ENCODE results near the gene P2RX4. TPM values are rescaled to one million over a fixed set of nuclear protein-coding genes. Genes with fewer than 3 reads are reported as not detected.
A peak's percentile ranks its signal among the peaks of the same experiment; 100 is the strongest.
"Not testable (repeated sequence)": the region's sequence is repeated elsewhere in the genome, so short reads cannot be mapped to it uniquely, and the experiment has no call there.

Gene P2RX4
- polyA plus RNA-seq, 6 donors from 2014 or later, result 11.2 to 23.3 (median 15.6) TPM

- no peak overlapping the region for H3K4me3 Mint-ChIP-seq
- peaks cover 10 to 21% (median 21%) of the 10 kb centered on the region in 3 donors for H3K4me1 Mint-ChIP-seq
- no peak overlapping the region for H3K27ac Mint-ChIP-seq
Measured at GRCh38 chr12:121218588-121219352, 8.8 kb downstream of the P2RX4 start.

GRCh38 chr12:121219353-121219986 is 9.5 kb downstream of the P2RX4 start:
- ATAC-seq (ENCODE audit: low read depth in 2 of 2) (no peak), DNase-seq (no peak)
- Mint-ChIP-seq H3K4me1 (peaks cover 7 to 24% (median 23%) of the 10 kb centered on the region in 3 donors), H3K27ac (peak overlapping the region in 1 of 6 donors; percentile 27), H3K4me3 (no peak overlapping the region), H3K9me3 (no peaks in the 10 kb centered on the region), H3K27me3 (no peaks in the 10 kb centered on the region), H3K36me3 (peaks cover 7 to 8% of the 10 kb centered on the region in 2 donors)

More at GRCh38 chr12:121218588-121219352, 8.8 kb downstream of the P2RX4 start:
- Mint-ChIP-seq H3K9me3 (no peaks in the 10 kb centered on the region), H3K36me3 (peaks cover 7 to 8% of the 10 kb centered on the region in 2 donors), H3K27me3 (no peaks in the 10 kb centered on the region)
- ATAC-seq (ENCODE audit: low read depth in 2 of 2) (no peak), DNase-seq (no peak)

GRCh38 chr12:121222847-121223246 is 12.9 kb downstream of the P2RX4 start:
- peak overlapping the region in 5 of 6 donors; percentile 59 to 93 (median 91) for H3K27ac Mint-ChIP-seq
- peaks cover 0 to 8% of the 10 kb centered on the region in 2 donors for H3K36me3 Mint-ChIP-seq

GRCh38 chr12:121223292-121224285 is 13.7 kb downstream of the P2RX4 start:
- H3K27ac Mint-ChIP-seq, result peak overlapping the region in 4 of 6 donors; percentile 59 to 91 (median 74)
- no peaks in the 10 kb centered on the region for H3K9me3 Mint-ChIP-seq
- H3K27me3 Mint-ChIP-seq, result no peaks in the 10 kb centered on the region
- H3K36me3 Mint-ChIP-seq, result peaks cover 0 to 8% of the 10 kb centered on the region in 2 donors
- ATAC-seq (ENCODE audit: low read depth in 2 of 2) (peak; percentile 44 to 50), DNase-seq (no peak)
- H3K4me3 Mint-ChIP-seq, result peak overlapping the region in 6 of 8 donors; percentile 18 to 84 (median 54)
- peaks cover 3 to 26% (median 19%) of the 10 kb centered on the region in 3 donors for H3K4me1 Mint-ChIP-seq

More at GRCh38 chr12:121222847-121223246, 12.9 kb downstream of the P2RX4 start:
- ATAC-seq (ENCODE audit: low read depth in 2 of 2) (peak; percentile 87 to 92), DNase-seq (peak; percentile 50)
- Mint-ChIP-seq H3K4me1 (peaks cover 3 to 26% (median 19%) of the 10 kb centered on the region in 3 donors), H3K4me3 (peak overlapping the region in 6 of 8 donors; percentile 20 to 84 (median 54)), H3K27me3 (no peaks in the 10 kb centered on the region), H3K9me3 (no peaks in the 10 kb centered on the region)

- ATAC-seq (ENCODE audit: low read depth in 2 of 2) (no peak), DNase-seq (no peak)
- H3K4me1 Mint-ChIP-seq, result peaks cover 3 to 26% (median 19%) of the 10 kb centered on the region in 3 donors
- peak overlapping the region in 1 of 8 donors; percentile 61 for H3K4me3 Mint-ChIP-seq
- no peaks in the 10 kb centered on the region for H3K36me3 Mint-ChIP-seq
- no peaks in the 10 kb centered on the region for H3K27me3 Mint-ChIP-seq
- H3K9me3 Mint-ChIP-seq, result no peaks in the 10 kb centered on the region
- peak overlapping the region in 4 of 6 donors; percentile 5 to 86 (median 50) for H3K27ac Mint-ChIP-seq
Measured at GRCh38 chr12:121224591-121224990, 14.7 kb downstream of the P2RX4 start.

DNA sequence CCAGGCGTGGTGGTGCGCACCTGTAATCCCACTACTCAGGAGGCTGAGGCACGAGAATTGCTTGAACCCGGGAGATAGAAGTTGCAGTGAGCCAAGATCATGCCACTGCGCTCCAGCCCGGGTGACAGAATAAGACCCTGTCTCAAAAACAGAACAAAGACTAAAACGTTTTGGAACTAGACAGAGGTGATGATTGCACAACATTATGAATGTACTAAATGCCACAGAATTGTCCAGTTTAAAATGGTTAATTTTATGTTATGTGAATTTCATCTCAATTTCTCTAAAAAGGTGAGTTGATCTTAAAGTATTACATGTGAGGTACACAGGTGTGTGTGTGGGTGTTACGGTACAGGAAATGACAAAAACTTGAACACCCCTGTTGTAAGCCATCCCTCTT is 16.5 kb downstream of the P2RX4 start:
- Mint-ChIP-seq H3K36me3 (no peaks in the 10 kb centered on the region), H3K4me3 (no peak overlapping the region), H3K4me1 (peaks cover 3 to 26% (median 25%) of the 10 kb centered on the region in 3 donors), H3K9me3 (no peaks in the 10 kb centered on the region), H3K27ac (no peak overlapping the region), H3K27me3 (no peaks in the 10 kb centered on the region)
- DNase-seq (no peak), ATAC-seq (ENCODE audit: low read depth in 2 of 2) (no peak)

DNA sequence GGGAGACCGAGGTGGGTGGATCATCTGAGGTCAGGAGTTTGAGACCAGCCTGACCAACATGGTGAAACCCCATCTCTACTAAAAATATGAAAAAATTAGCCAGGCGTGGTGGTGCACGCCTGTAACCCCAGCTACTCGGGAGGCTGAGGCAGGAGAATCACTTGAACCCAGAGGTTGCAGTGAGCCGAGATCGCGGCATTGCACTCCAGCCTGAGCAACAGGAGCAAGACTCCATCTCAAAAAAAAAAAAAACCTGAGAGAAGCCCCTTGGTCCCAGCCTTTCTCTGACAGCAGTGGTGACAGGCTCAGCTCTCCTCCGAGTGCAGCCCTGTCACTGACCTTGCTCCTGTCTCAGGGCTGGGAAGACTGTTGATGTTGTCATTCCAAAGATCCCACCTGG is 16.9 kb downstream of the P2RX4 start:
- ATAC-seq (ENCODE audit: low read depth in 2 of 2); H3K9me3 Mint-ChIP-seq: not testable (repeated sequence)

GRCh38 chr12:121227294-121227693 is 17.4 kb downstream of the P2RX4 start:
- Mint-ChIP-seq H3K9me3 (no peaks in the 10 kb centered on the region), H3K36me3 (no peaks in the 10 kb centered on the region), H3K4me1 (peaks cover 3 to 26% (median 25%) of the 10 kb centered on the region in 3 donors), H3K27me3 (no peaks in the 10 kb centered on the region), H3K4me3 (no peak overlapping the region), H3K27ac (peak overlapping the region in 2 of 6 donors; percentile 52 to 75)
- ATAC-seq (ENCODE audit: low read depth in 2 of 2), result no peak
- DNase-seq, result no peak

More for the DNA sequence above, 16.9 kb downstream of the P2RX4 start:
- H3K27me3 Mint-ChIP-seq, H3K4me3 Mint-ChIP-seq, H3K27ac Mint-ChIP-seq, H3K36me3 Mint-ChIP-seq, DNase-seq: not testable (repeated sequence)
- peaks cover 3 to 26% (median 25%) of the 10 kb centered on the region in 3 donors for H3K4me1 Mint-ChIP-seq

- Mint-ChIP-seq H3K36me3 (no peaks in the 10 kb centered on the region), H3K9me3 (no peaks in the 10 kb centered on the region), H3K4me3 (no peak overlapping the region), H3K27ac (no peak overlapping the region), H3K27me3 (no peaks in the 10 kb centered on the region), H3K4me1 (peaks cover 0 to 8% (median 8%) of the 10 kb centered on the region in 3 donors)
- DNase-seq, result no peak
- ATAC-seq (ENCODE audit: low read depth in 2 of 2), result no peak
Measured at GRCh38 chr12:121228919-121229665, 19.2 kb downstream of the P2RX4 start.

- ATAC-seq (ENCODE audit: low read depth in 2 of 2) (peak; percentile 58 to 65), DNase-seq (peak; percentile 29)
- not testable (repeated sequence) for H3K4me1 Mint-ChIP-seq, H3K36me3 Mint-ChIP-seq, H3K27me3 Mint-ChIP-seq, H3K4me3 Mint-ChIP-seq, H3K9me3 Mint-ChIP-seq
- H3K27ac Mint-ChIP-seq, result peak overlapping the region in 1 of 6 donors; percentile 7
Measured at GRCh38 chr12:121229826-121230537, 20.1 kb downstream of the P2RX4 start.

DNA sequence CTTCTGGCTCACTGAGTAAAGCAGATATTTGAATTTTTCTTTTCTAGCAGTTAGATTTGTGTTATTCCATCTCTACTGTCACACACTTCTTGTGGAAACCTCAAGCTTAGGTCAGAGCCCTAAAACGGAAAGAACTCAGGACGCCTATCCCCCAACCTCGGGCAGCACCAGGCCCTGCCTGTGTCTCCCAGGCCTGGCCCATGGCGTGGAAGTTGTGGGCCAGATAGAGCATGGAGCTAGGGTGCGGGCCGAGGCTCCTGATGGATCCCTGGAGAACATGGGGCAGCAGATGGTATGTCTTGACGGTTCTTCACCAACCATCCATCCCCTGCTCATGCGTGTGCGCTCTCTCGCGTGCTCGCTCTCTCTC is 20.6 kb downstream of the P2RX4 start:
- ATAC-seq (ENCODE audit: low read depth in 2 of 2) (no peak), DNase-seq (no peak)
- no peaks in the 10 kb centered on the region for H3K36me3 Mint-ChIP-seq
- H3K9me3 Mint-ChIP-seq, result no peaks in the 10 kb centered on the region
- H3K27ac Mint-ChIP-seq, result no peak overlapping the region
- H3K27me3 Mint-ChIP-seq, result no peaks in the 10 kb centered on the region
- H3K4me3 Mint-ChIP-seq, result no peak overlapping the region
- H3K4me1 Mint-ChIP-seq, result peaks cover 0 to 8% (median 0%) of the 10 kb centered on the region in 3 donors

DNA sequence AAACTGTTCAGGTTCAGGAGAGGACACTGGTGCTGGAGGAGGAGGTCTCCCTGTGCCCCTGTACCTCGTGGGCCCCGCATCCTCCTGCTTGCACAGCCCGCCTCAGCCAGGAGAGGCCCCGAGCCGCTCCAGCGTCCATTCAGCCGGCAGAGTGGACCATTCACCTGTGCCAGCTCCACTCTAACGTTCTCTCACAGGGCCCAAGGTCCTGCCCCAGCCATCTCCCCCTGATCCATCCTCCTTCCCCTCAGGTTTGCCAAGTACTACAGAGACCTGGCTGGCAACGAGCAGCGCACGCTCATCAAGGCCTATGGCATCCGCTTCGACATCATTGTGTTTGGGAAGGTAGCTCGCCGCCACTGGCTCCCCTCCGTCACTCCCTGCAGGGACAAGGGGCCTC is 22.2 kb downstream of the P2RX4 start:
- H3K9me3 Mint-ChIP-seq, result no peaks in the 10 kb centered on the region
- no peaks in the 10 kb centered on the region for H3K27me3 Mint-ChIP-seq
- H3K36me3 Mint-ChIP-seq, result no peaks in the 10 kb centered on the region
- H3K27ac Mint-ChIP-seq, result no peak overlapping the region
- H3K4me3 Mint-ChIP-seq, result peak overlapping the region in 2 of 8 donors; percentile 41 to 68
- DNase-seq (no peak), ATAC-seq (ENCODE audit: low read depth in 2 of 2) (no peak)
- peaks cover 0 to 8% (median 0%) of the 10 kb centered on the region in 3 donors for H3K4me1 Mint-ChIP-seq

All from naive B cell (primary cell).